HEK293T (cell line): ENCODE measurements around the gene LAMC1.

Source experiments
- ARNT ChIP-seq: fragments of 450-650 bp; IDR thresholded peaks from 2 replicates; pipeline ENCODE4 v1.6.1; 2017; ENCODE audit warnings: mild to moderate bottlenecking
- BHLHE40 ChIP-seq: fragments of 450-650 bp; IDR thresholded peaks from 2 replicates; pipeline ENCODE4 v1.6.1; 2016; ENCODE audit warnings: mild to moderate bottlenecking, moderate library complexity, borderline replicate concordance
- ELF4 ChIP-seq: fragments of 450-650 bp; IDR thresholded peaks from 2 replicates; pipeline ENCODE4 v1.6.1; 2017; ENCODE audit warnings: antibody characterized with exemption
- FOXA1 ChIP-seq: fragments of 450-650 bp; IDR thresholded peaks from 2 replicates; pipeline ENCODE4 v1.6.1; 2016; ENCODE audit warnings: mild to moderate bottlenecking
- FOXK2 ChIP-seq: fragments of 450-650 bp; IDR thresholded peaks from 2 replicates; pipeline ENCODE4 v1.6.1; 2016; ENCODE audit warnings: mild to moderate bottlenecking
- FOXM1 ChIP-seq: fragments of 450-650 bp; IDR thresholded peaks from 2 replicates; pipeline ENCODE4 v1.6.1; 2017; ENCODE audit warnings: mild to moderate bottlenecking, borderline replicate concordance
- L3MBTL2 ChIP-seq: fragments of 450-650 bp; conservative IDR thresholded peaks from 2 replicates; pipeline ENCODE4 v1.6.1; 2016; ENCODE audit warnings: mild to moderate bottlenecking
- LEF1 ChIP-seq: fragments of 450-650 bp; IDR thresholded peaks from 2 replicates; pipeline ENCODE4 v1.6.1; 2017; ENCODE audit warnings: mild to moderate bottlenecking, borderline replicate concordance
- NFRKB ChIP-seq: fragments of 450-650 bp; IDR thresholded peaks from 2 replicates; pipeline ENCODE4 v1.6.1; 2016; ENCODE audit warnings: mild to moderate bottlenecking, moderate library complexity
- SP1 ChIP-seq: fragments of 450-650 bp; IDR thresholded peaks from 2 replicates; pipeline ENCODE4 v1.6.1; 2017
- SUZ12 ChIP-seq: fragments of 450-650 bp; IDR thresholded peaks from 2 replicates; pipeline ENCODE4 v1.6.1; 2016; ENCODE audit warnings: mild to moderate bottlenecking
- TARDBP ChIP-seq: fragments of 450-650 bp; IDR thresholded peaks from 2 replicates; pipeline ENCODE4 v1.6.1; 2016
- TF ChIP-seq, protein P1 (sequence below): fragments of 450-650 bp; IDR thresholded peaks from 2 replicates; pipeline ENCODE4 v1.6.1; 2016

DNA sequence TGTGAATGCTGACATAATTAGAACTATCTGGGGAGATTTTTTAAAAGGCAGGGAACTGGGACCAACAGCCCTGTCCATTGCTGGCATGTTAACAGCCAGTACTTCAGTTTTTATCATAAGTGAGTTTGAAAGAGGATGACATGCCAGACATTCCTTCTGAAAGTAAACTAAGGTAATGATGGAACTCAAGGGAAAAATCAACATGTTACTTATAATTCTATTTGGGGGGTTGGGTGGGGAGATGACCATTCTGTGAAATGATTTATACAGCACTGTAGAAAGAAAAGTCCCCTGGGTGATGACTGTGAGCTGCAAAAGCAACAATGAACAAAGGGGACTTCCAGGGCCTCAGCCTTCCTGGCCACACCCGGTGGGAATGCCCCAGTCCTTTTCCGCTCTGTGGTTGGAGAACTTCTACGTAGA is 157.4 kb downstream of the LAMC1 start:
- no peak for TF ChIP-seq TARDBP
- TF ChIP-seq ELF4 = no peak
- TF ChIP-seq BHLHE40 = no peak
- no peak for TF ChIP-seq FOXK2
- TF ChIP-seq SP1 = no peak
- no peak for TF ChIP-seq L3MBTL2
- TF ChIP-seq NFRKB = no peak
- TF ChIP-seq SUZ12 = no peak
- TF ChIP-seq FOXM1 = no peak
- no peak for TF ChIP-seq ARNT
- no peak for TF ChIP-seq LEF1
- TF ChIP-seq FOXA1 = no peak
- TF ChIP-seq, protein P1, sequence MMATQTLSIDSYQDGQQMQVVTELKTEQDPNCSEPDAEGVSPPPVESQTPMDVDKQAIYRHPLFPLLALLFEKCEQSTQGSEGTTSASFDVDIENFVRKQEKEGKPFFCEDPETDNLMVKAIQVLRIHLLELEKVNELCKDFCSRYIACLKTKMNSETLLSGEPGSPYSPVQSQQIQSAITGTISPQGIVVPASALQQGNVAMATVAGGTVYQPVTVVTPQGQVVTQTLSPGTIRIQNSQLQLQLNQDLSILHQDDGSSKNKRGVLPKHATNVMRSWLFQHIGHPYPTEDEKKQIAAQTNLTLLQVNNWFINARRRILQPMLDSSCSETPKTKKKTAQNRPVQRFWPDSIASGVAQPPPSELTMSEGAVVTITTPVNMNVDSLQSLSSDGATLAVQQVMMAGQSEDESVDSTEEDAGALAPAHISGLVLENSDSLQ = no peak
